NCI-H82 (cell line): Measurements from ENCODE around the gene CRAMP1.

Experiments
- DNase-seq: peaks from one replicate; lab custom pipeline; 2025; lab: John Stamatoyannopoulos, UW

CRAMP1 gene

GRCh38 chr16:1632638-1632970, 20.4 kb downstream of the CRAMP1 start:
- DNase-seq, result no peak

GRCh38 chr16:1633310-1633709, 21.1 kb downstream of the CRAMP1 start:
- no peak for DNase-seq

DNA sequence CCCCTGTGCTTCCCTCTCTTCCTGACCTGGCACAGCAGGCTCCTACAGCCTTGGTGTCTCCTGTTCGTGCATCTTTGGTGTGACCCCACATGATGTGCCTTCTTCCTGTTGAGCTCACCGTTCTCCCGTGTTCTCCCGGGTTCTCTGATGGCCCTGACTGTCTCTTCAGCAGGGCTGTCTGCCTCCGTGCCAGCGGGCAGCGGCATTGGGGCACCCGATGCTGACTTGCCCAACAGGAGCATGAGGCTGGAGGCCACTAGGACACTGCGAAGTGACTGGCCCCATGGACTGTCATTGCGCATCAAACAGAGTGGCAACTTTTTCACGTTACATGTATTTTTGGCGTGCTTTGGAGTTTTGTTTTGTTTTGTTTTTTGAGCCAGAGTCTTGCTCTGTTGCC, 22.4 kb downstream of the CRAMP1 start:
- DNase-seq, result no peak

GRCh38 chr16:1635070-1635469, 22.9 kb downstream of the CRAMP1 start:
- DNase-seq, result no peak

DNA sequence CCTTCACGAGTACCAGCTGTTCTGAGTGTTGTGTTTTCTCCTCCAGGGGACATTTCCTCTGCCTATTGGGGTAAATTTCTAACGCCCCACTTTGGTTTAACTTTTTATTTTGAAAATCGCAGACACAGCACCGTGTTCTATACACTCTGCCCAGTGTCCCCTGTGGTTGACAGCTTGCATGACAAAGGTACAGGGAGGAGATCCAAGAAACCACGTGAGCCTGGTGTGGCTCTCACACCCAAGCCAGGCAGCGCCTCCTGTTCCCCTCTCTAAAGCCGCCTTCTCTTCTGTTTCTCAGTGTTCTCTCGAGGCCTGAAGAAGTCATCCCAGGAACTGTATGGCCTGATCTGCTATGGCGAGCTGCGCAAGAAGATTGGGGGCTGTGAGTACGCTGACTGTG, 25.4 kb downstream of the CRAMP1 start:
- DNase-seq, result no peak

- no peak for DNase-seq
Measured at GRCh38 chr16:1638757-1639156, 26.6 kb downstream of the CRAMP1 start.

GRCh38 chr16:1639282-1639681, 27.1 kb downstream of the CRAMP1 start:
- DNase-seq, result no peak

DNA sequence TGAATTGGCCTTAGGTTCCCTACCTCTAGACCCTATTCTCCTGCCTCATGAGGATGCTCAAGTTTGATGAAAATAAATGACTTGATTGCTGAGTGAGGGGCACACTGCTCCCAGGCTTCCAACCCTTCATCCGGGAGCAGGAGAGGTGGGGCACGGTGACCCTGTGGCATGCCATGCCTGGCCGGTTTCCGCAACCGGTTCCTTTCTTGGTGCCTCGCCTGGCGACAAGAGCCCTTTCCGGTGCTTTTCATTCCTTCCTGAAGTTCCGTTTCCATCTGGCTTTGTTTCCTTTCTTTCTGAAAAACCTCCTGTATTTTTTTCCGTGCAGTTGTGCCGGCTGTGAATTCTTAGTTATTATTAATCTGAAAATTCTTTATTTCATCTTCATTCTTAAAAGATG, 27.7 kb downstream of the CRAMP1 start:
- no peak for DNase-seq

GRCh38 chr16:1640261-1640941, 28.2 kb downstream of the CRAMP1 start:
- DNase-seq, result no peak

GRCh38 chr16:1641261-1641660, 29.1 kb downstream of the CRAMP1 start:
- DNase-seq, result no peak

GRCh38 chr16:1642148-1642547, 30.0 kb downstream of the CRAMP1 start:
- no peak for DNase-seq

GRCh38 chr16:1642753-1643152, 30.6 kb downstream of the CRAMP1 start:
- DNase-seq, result no peak

DNA sequence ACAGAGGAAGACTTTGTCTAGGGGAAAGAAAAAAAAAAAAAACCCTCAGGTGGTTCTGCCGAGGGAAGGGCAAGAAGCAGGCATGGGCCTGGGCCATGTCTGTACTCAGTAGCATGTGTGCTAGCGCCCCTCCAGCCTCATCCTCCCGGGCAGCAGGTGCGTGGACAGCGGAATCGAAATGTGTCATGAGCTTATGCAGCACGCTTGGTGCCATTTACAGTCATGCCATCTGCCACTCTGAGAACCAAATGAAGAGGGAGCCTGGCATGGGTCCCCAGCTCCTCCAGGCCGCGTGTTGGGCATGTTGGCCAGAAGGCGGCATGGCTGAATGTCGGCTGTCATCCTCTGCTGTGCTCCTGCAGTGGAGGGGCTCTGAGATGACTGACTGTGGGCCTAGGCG, 31.4 kb downstream of the CRAMP1 start:
- no peak for DNase-seq

DNA sequence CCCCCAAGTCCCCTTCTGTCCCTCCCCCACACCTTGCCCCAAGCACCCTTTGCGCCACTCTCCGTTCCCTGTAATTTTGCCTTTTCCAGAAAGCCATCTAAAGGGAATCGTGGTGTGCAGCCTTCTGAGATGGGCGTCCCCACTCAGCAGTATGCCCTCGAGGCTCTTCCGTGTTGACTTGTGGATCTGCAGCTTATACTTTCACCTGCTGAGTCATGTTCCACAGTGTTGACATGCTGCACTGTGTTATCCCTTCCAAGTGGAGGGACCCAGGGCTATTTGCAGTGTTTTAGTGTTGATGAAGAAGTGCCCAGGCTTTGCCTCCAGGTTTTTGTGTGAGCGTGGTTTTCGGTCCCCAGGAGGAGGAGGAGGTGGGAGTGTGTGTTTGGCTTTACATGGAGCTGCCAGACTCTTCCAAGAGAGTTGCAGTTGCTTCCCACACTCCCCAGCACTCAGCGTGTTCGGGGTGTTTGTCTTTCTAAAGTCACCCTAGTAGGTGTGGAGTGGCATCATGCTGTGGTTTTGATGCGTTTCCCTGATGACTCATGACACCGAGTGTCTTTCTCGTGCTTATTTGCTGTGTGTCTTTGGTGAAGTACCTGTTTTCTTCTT, 33.9 kb downstream of the CRAMP1 start:
- DNase-seq, result no peak

DNA sequence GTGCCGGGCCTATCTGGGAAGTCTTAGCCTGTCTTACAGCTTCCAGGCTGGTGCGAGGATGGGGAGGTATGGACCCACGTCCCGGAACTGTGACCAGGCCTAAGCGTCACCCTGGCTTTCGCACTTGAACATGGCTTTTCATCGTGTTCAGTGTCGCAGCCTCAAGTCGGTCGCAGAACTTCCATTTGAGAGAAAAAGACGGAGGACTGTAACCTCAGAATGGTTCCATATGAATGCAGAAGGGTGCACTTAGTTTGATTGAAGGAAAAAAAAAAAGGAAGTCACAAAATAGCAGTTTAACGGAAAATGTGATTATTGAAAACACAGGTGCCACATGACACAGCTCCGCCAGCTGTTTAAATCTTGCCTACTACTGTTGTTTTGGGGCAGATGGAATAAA, 35.7 kb downstream of the CRAMP1 start:
- DNase-seq, result no peak

GRCh38 chr16:1650131-1650530, 38.0 kb downstream of the CRAMP1 start:
- DNase-seq, result no peak

DNA sequence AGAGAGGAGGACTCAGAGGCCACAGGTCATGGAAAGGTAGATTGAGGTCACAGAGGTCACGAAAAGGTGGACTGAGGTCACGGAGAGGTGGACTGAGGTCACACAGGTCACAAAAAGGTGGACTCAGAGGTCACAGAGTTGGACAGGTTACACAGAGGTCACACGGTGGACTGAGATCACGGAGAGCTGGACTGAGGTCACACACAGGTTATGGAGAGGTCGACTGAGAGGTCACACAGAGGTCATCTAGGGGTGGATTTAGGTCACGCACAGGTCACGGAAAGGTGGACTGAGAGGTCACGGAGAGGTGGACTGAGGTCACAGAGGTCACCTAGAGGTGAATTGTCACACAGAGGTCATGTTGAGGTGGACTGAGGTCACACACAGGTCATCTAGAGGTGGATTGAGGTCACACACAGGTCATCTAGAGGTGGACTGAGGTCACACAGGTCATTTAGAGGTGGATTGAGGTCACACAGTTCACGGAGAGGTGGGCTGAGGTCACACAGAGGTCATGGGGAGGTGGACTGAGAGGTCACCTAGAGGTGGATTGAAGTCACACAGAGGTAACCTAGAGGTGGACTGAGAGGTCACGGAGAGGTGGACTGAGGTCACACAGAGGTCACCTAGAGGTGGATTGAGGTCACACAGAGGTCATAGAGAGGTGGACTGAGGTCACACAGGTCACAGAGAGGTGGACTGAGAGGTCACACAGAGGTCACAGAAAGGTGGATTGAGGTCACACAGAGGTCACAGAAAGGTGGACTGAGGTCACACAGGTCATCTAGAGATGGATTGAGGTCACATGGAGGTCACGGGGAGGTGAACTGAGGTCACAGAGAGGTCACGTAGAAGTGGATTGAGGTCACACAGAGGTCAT, 39.2 kb downstream of the CRAMP1 start:
- no peak for DNase-seq

GRCh38 chr16:1651974-1652312, 39.8 kb downstream of the CRAMP1 start:
- no peak for DNase-seq

- DNase-seq, result no peak
Measured at GRCh38 chr16:1653023-1653422, 40.9 kb downstream of the CRAMP1 start.

DNA sequence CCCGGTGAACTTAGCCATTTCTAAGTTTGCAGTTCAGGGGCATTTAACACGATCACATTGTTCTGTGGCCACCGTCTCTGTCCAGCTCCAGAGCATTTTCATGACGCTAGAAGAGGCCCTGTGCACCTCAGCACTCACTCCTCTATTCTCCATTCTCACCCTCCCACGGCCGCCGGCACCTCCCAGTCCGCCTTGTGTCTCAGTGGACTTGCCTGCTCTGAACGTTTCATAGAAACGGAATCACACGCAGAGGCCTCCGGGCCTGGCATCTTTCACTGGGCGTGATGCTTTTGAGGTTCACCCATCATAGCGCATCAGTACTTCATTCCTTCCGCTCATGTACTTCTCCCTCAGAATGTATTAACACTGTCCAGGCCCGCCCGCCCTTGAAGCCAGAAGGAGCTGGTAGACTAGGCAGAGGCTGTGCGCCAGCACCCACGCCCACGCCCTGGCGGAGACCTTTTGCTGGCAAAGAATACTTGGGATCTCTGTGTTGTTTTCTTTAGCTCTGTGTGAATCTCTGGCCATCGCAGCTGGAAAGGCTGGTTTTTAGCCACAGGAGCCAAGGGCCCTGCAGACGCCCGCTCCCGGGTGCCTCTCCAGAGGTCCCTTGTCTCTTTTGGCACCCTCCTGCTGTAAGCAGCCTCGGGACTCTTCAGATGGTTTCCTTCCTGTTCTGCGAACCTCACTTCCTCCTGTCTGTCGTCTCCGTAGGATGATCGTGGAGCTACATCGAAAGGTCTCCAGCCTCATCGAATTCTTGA, 42.5 kb downstream of the CRAMP1 start:
- DNase-seq, result no peak

DNA sequence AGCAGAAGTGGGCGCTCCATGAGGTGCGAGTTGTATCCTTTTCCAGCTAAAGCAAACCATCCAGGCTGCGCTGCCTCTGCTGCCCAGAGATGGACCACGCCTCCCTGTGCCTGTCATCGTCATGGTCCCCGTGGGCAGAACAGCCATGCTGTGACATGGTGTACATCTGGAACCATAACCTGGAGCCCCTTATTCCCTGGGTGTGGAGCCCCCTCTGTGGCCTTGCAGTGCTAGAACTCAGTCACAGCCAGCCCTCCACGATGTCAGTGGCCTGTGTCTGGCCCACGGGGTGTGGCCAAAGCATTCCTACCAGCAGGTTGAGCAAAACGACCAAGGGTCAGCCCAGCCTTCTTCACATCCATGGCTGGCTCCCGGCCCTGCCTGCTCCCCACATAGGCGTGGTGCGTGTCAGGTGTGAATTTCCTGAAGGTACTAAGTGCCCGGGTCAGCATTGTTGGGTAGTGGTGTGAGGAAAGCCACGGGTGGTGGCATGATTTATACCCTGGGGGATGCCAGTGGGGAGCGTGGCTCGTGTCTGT, 43.2 kb downstream of the CRAMP1 start:
- no peak for DNase-seq
